HEK293T (cell line): Measurements from ENCODE around the gene IPO11.
A peak's percentile ranks its signal among the peaks of the same experiment; 100 is the strongest.

Source experiments
- CTCF ChIA-PET: fragments of 350-600 bp; formaldehyde crosslinking; extraction: SDS; loops from one replicate; lab custom pipeline; 2021; ENCODE audit warnings: antibody characterized with exemption, inconsistent platforms; lab: Yijun Ruan, JAX
- POLR2A ChIA-PET: fragments of 350-600 bp; formaldehyde crosslinking; extraction: SDS; loops from one replicate; lab custom pipeline; 2020; ENCODE audit warnings: antibody characterized with exemption, inconsistent platforms; lab: Yijun Ruan, JAX
- DNase-seq: peaks from one replicate; pipeline ENCODE4 v3.0.0; 2012; ENCODE audit warnings: mixed read lengths; ENCODE audit errors: extremely low spot score
- ARNT ChIP-seq: fragments of 450-650 bp; IDR thresholded peaks from 2 replicates; pipeline ENCODE4 v1.6.1; 2017; ENCODE audit warnings: mild to moderate bottlenecking
- BHLHE40 ChIP-seq: fragments of 450-650 bp; IDR thresholded peaks from 2 replicates; pipeline ENCODE4 v1.6.1; 2016; ENCODE audit warnings: mild to moderate bottlenecking, moderate library complexity, borderline replicate concordance
- CTBP1 ChIP-seq: fragments of 450-650 bp; IDR thresholded peaks from 2 replicates; pipeline ENCODE4 v1.6.1; 2016; ENCODE audit warnings: borderline replicate concordance
- ELF4 ChIP-seq: fragments of 450-650 bp; IDR thresholded peaks from 2 replicates; pipeline ENCODE4 v1.6.1; 2017; ENCODE audit warnings: antibody characterized with exemption
- FOXA1 ChIP-seq: fragments of 450-650 bp; IDR thresholded peaks from 2 replicates; pipeline ENCODE4 v1.6.1; 2016; ENCODE audit warnings: mild to moderate bottlenecking
- FOXK2 ChIP-seq: fragments of 450-650 bp; IDR thresholded peaks from 2 replicates; pipeline ENCODE4 v1.6.1; 2016; ENCODE audit warnings: mild to moderate bottlenecking
- FOXM1 ChIP-seq: fragments of 450-650 bp; IDR thresholded peaks from 2 replicates; pipeline ENCODE4 v1.6.1; 2017; ENCODE audit warnings: mild to moderate bottlenecking, borderline replicate concordance
- HDGF ChIP-seq: fragments of 450-650 bp; IDR thresholded peaks from 2 replicates; pipeline ENCODE4 v1.6.1; 2017; ENCODE audit warnings: antibody characterized with exemption, borderline replicate concordance
- L3MBTL2 ChIP-seq: fragments of 450-650 bp; conservative IDR thresholded peaks from 2 replicates; pipeline ENCODE4 v1.6.1; 2016; ENCODE audit warnings: mild to moderate bottlenecking
- LEF1 ChIP-seq: fragments of 450-650 bp; IDR thresholded peaks from 2 replicates; pipeline ENCODE4 v1.6.1; 2017; ENCODE audit warnings: mild to moderate bottlenecking, borderline replicate concordance
- NFRKB ChIP-seq: fragments of 450-650 bp; IDR thresholded peaks from 2 replicates; pipeline ENCODE4 v1.6.1; 2016; ENCODE audit warnings: mild to moderate bottlenecking, moderate library complexity
- PKNOX1 ChIP-seq: fragments of 450-650 bp; IDR thresholded peaks from 2 replicates; pipeline ENCODE4 v1.6.1; 2016
- SP1 ChIP-seq: fragments of 450-650 bp; IDR thresholded peaks from 2 replicates; pipeline ENCODE4 v1.6.1; 2017
- SUZ12 ChIP-seq: fragments of 450-650 bp; IDR thresholded peaks from 2 replicates; pipeline ENCODE4 v1.6.1; 2016; ENCODE audit warnings: mild to moderate bottlenecking
- TARDBP ChIP-seq: fragments of 450-650 bp; IDR thresholded peaks from 2 replicates; pipeline ENCODE4 v1.6.1; 2016
- ZNF384 ChIP-seq: fragments of 450-650 bp; IDR thresholded peaks from 2 replicates; pipeline ENCODE4 v1.6.1; 2016

The IPO11 gene

GRCh38 chr5:62608529-62609511, 196.3 kb downstream of the IPO11 start:
- no peak for TF ChIP-seq FOXK2
- TF ChIP-seq HDGF = no peak
- TF ChIP-seq L3MBTL2 = no peak
- no peak for TF ChIP-seq FOXM1
- no peak for TF ChIP-seq TARDBP
- no peak for TF ChIP-seq NFRKB
- no peak for TF ChIP-seq ARNT
- TF ChIP-seq ELF4 = no peak
- TF ChIP-seq SUZ12 = no peak
- TF ChIP-seq CTBP1 = no peak
- no peak for TF ChIP-seq SP1
- TF ChIP-seq FOXA1 = no peak
- no peak for TF ChIP-seq LEF1
- no peak for TF ChIP-seq BHLHE40
- TF ChIP-seq ZNF384 = no peak
- DNase-seq = no peak
- ChIA-PET POLR2A (no interaction called here), CTCF (no interaction called here)

DNA sequence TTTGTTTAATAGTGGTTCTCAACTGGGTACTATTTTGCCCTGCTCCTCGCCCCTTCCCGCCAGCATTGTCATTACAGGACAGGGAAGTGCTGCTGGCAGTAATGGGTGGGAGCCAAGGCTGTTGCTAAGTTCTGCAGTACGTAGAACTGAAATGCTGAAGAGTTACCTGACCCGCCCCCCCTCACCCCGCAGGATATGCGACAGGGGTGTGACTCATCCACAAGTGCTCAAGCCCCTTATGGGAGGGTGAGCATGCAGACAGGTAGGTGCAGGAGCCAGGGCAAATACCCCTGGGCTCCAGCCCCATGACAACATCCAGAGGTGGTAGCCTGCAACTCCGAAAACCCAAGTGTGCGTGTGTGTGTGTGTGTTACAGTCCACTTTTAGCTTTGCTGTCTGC, 201.8 kb downstream of the IPO11 start:
- CTCF ChIA-PET = no interaction called here
- POLR2A ChIA-PET = no interaction called here
- TF ChIP-seq FOXA1 (no peak), NFRKB (no peak), ELF4 (no peak), SP1 (no peak), FOXM1 (no peak), ZNF384 (no peak), SUZ12 (no peak), ARNT (no peak), FOXK2 (no peak)
- no peak for DNase-seq

DNA sequence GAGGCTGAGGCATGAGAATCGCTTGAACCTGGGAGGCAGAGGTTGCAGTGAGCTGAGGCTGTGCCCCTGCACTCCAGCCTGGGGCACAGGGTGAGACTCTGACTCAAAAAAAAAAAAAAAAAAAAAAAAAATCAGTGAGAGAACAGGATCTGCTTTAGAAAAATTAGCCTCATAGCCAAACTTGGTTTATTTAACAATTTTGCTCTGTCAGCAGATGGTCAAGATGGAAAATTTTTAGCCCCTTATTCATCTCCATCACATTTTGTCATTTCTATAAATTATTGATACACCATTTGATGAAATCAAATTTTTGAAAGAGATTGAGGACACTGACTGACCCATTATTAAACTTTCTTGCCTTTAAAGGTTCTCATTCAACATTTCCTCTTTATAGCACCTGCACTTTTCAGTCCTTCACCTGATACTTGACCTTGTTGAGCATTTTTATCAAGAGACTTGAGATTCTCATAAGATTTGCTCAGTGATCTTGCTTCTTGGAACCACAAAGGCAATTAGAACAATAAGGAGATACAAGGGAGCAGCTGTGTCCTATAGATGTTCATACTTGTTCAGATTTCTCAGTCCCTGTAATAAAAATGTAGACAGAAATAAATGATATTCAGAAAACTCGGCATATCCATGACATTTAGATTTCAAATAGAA, 204.2 kb downstream of the IPO11 start:
- CTCF ChIA-PET = no interaction called here

DNA sequence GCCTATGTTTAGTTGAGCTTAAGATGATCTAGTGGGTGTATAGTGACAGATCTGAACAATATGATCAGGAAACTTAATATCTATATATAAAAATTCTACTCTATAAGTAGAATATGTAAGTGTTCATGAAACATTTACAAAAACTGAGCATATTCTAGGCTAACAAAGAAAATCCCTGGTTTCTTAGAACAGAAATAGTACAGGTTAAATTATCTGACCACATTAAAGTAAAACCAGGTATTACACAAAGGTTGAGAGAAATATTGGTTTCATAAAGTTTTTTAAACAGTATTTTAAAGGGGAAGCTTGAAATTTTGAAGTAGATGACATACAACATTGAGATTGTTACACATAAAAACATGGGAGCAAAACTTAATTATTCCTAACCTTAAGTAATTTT, 205.4 kb downstream of the IPO11 start:
- ChIA-PET POLR2A (no interaction called here), CTCF (no interaction called here)
- TF ChIP-seq ARNT = no peak
- TF ChIP-seq SP1 = no peak
- TF ChIP-seq FOXM1 = no peak
- TF ChIP-seq PKNOX1 = no peak
- TF ChIP-seq FOXA1 = no peak
- DNase-seq = no peak

More for the DNA sequence above, 204.2 kb downstream of the IPO11 start:
- no peak for TF ChIP-seq FOXK2
- TF ChIP-seq FOXM1 = no peak
- no peak for TF ChIP-seq LEF1
- TF ChIP-seq SUZ12 = no peak
- TF ChIP-seq CTBP1 = no peak
- no peak for TF ChIP-seq BHLHE40
- no peak for TF ChIP-seq ELF4
- no peak for TF ChIP-seq L3MBTL2
- TF ChIP-seq SP1 = no peak
- no peak for TF ChIP-seq ZNF384
- no peak for TF ChIP-seq ARNT
- TF ChIP-seq FOXA1 = no peak
- TF ChIP-seq HDGF = no peak
- no peak for DNase-seq
- POLR2A ChIA-PET = no interaction called here

- CTCF ChIA-PET = no interaction called here
- no peak for DNase-seq
- POLR2A ChIA-PET = no interaction called here
- no peak for TF ChIP-seq BHLHE40
- no peak for TF ChIP-seq TARDBP
- TF ChIP-seq SP1 = no peak
- TF ChIP-seq L3MBTL2 = no peak
- no peak for TF ChIP-seq ELF4
- TF ChIP-seq CTBP1 = no peak
- TF ChIP-seq ZNF384 = no peak
- no peak for TF ChIP-seq FOXM1
- TF ChIP-seq FOXK2 = no peak
- TF ChIP-seq LEF1 = no peak
- TF ChIP-seq ARNT = no peak
- TF ChIP-seq HDGF = no peak
- TF ChIP-seq NFRKB = no peak
- no peak for TF ChIP-seq FOXA1
- TF ChIP-seq SUZ12 = no peak
- TF ChIP-seq PKNOX1 = no peak
Observed at GRCh38 chr5:62620761-62621160, 208.2 kb downstream of the IPO11 start.

DNA sequence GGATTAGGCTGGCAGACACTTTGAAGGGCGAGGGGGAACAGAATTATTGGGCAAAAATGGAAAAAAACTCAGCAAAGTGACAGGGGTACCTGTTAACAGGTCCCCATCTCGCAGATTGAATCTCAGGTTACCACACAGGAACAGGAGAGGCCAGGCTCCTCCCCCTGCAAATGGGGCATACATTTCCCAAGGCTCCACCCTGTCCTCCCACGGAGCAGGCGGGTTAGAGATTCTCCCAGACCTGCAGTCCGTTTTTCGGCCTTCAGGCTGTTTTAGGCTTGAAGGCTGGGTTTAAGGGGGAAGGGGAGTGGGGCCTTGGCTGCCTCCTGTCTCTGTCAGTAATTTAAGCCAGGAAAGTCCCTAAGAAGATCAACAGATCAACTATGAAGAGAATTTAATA, 208.7 kb downstream of the IPO11 start:
- DNase-seq = peak; percentile 17
- no peak for TF ChIP-seq PKNOX1
- TF ChIP-seq HDGF = no peak
- TF ChIP-seq FOXA1 = no peak
- TF ChIP-seq ZNF384 = no peak
- TF ChIP-seq SP1 = no peak
- no peak for TF ChIP-seq L3MBTL2
- no peak for TF ChIP-seq BHLHE40
- no peak for TF ChIP-seq SUZ12
- no peak for TF ChIP-seq ELF4
- no peak for TF ChIP-seq LEF1
- no peak for TF ChIP-seq FOXK2
- TF ChIP-seq FOXM1 = no peak
- CTCF ChIA-PET = no interaction called here
- POLR2A ChIA-PET = no interaction called here
